Measurements from ENCODE around the gene TOR2A.

The TOR2A gene

GRCh38 chr9:127741831-127742434 is 6.8 kb upstream of the TOR2A start:
- DNase-seq = no peak

- DNase-seq = no peak
Measured at GRCh38 chr9:127739614-127740330, 4.7 kb upstream of the TOR2A start.

- DNase-seq = no peak
Measured at GRCh38 chr9:127738666-127739065, 3.6 kb upstream of the TOR2A start.

GRCh38 chr9:127735530-127736185 is 564 bp upstream of the TOR2A start:
- no peak for DNase-seq

GRCh38 chr9:127734247-127734746 is 797 bp downstream of the TOR2A start:
- DNase-seq = no peak

- DNase-seq = no peak
Measured at GRCh38 chr9:127733614-127734013, 1.5 kb downstream of the TOR2A start.

GRCh38 chr9:127732444-127732843 is 2.6 kb downstream of the TOR2A start:
- DNase-seq = no peak

- no peak for DNase-seq
Measured at GRCh38 chr9:127731938-127732337, 3.2 kb downstream of the TOR2A start.

- no peak for DNase-seq
Measured at GRCh38 chr9:127730799-127731410, 4.2 kb downstream of the TOR2A start.

GRCh38 chr9:127730262-127730661 is 4.8 kb downstream of the TOR2A start:
- DNase-seq = no peak

- DNase-seq = no peak
Measured at GRCh38 chr9:127729522-127730256, 5.4 kb downstream of the TOR2A start.

- DNase-seq = no peak
Measured at GRCh38 chr9:127728808-127729207, 6.3 kb downstream of the TOR2A start.

- no peak for DNase-seq
Measured at GRCh38 chr9:127726871-127727270, 8.2 kb downstream of the TOR2A start.

GRCh38 chr9:127724012-127724411 is 11.1 kb downstream of the TOR2A start:
- no peak for DNase-seq

GRCh38 chr9:127723444-127723843 is 11.7 kb downstream of the TOR2A start:
- peak; percentile 88 for DNase-seq

GRCh38 chr9:127723013-127723412 is 12.1 kb downstream of the TOR2A start:
- DNase-seq = no peak

- no peak for DNase-seq
Measured at GRCh38 chr9:127722055-127722745, 12.9 kb downstream of the TOR2A start.

- peak; percentile 73 for DNase-seq
Measured at GRCh38 chr9:127721391-127721821, 13.7 kb downstream of the TOR2A start.

GRCh38 chr9:127720865-127721227 is 14.2 kb downstream of the TOR2A start:
- DNase-seq = no peak

GRCh38 chr9:127720031-127720864 is 14.8 kb downstream of the TOR2A start:
- DNase-seq = no peak

- DNase-seq = no peak
Measured at GRCh38 chr9:127717766-127718165, 17.3 kb downstream of the TOR2A start.
